H1 (cell line): ENCODE data around the gene METTL9. TPM values are rescaled to one million over a fixed set of nuclear protein-coding genes. Genes with fewer than 3 reads are reported as not detected.

Experiments used
- CEBPB ChIP-seq: IDR thresholded peaks from 2 replicates; pipeline ENCODE4 v1.6.1; 2012; ENCODE audit warnings: low read depth, low read length
- CHD1 ChIP-seq: IDR thresholded peaks from 2 replicates; pipeline ENCODE4 v1.6.1; 2012; ENCODE audit warnings: low read depth, low read length, improper control_type of control experiment
- CHD2 ChIP-seq: IDR thresholded peaks from 2 replicates; pipeline ENCODE4 v1.6.1; 2012; ENCODE audit warnings: low read length, improper control_type of control experiment
- POU5F1 ChIP-seq: IDR thresholded peaks from 2 replicates; pipeline ENCODE4 v1.6.1; 2011; ENCODE audit warnings: low read depth, mild to moderate bottlenecking, low read length, moderate library complexity
- RBBP5 ChIP-seq: IDR thresholded peaks from 2 replicates; pipeline ENCODE4 v1.7.1; 2012; ENCODE audit warnings: low read depth, mild to moderate bottlenecking, inconsistent platforms, low read length, moderate library complexity, borderline replicate concordance
- SIN3A ChIP-seq, 2 experiments: IDR thresholded peaks in 1 of 2; conservative IDR thresholded peaks in 1 of 2; 2 replicates each; pipeline ENCODE4 v1.6.1; 2011 to 2012; ENCODE audit warnings: low read length in 2 of 2, improper control_type of control experiment in 1 of 2, low read depth in 1 of 2, mild to moderate bottlenecking in 1 of 2
- TBP ChIP-seq: IDR thresholded peaks from 2 replicates; pipeline ENCODE4 v1.6.1; 2011; ENCODE audit warnings: low read depth, low read length, improper control_type of control experiment
- TEAD4 ChIP-seq: IDR thresholded peaks from 2 replicates; pipeline ENCODE4 v1.6.1; 2012; ENCODE audit warnings: low read depth, low read length, inconsistent platforms, mixed read lengths
- polyA plus RNA-seq, 7 experiments: library from polyadenylated mRNA; depleted of rRNA in 3 of 7; stranded (reverse) in 5 of 7; unstranded in 2 of 7; fragments of >200 nt in 5 of 7; fragments of 200-250 nt in 2 of 7; gene quantifications; 1 replicate in 5 of 7; 2 replicates in 1 of 7; 4 replicates in 1 of 7; pipeline versions ENCODE4 v1.2.1 to v1.2.3, GENCODE V29; 2011 to 2013; ENCODE audit warnings: missing spikeins in 2 of 7, mixed read lengths in 2 of 7
- total RNA-seq: library from RNA; stranded (reverse); fragmentation: NEBNext Ultra II Directional; extraction: Animal tissue kit (Norgen Biotek cat#: 25700); gene quantifications from 2 replicates; pipeline ENCODE4 v1.2.1, GENCODE V29; 2021

METTL9 gene
- total and polyA plus RNA-seq, 2 of the 8 experiments (the other 6 are each of a cell fraction or from before 2014, with no cell fraction given) = 45.4 to 112 TPM

GRCh38 chr16:21610006-21610544 lies 10.7 kb downstream of the METTL9 start (continued):
- TF ChIP-seq CHD1 (no peak), TEAD4 (no peak), CHD2 (no peak), RBBP5 (no peak), POU5F1 (no peak), CEBPB (no peak), TBP (no peak), SIN3A (conservative IDR thresholded peaks at IDR 0.05 in 1 of 2, IDR thresholded peaks at IDR 0.05 in 1 of 2; ENCODE audit: low read depth in 1 of 2, low read length in 2 of 2) (no peak)
